ENCODE measurements around the gene NABP1.

NABP1 gene

DNA sequence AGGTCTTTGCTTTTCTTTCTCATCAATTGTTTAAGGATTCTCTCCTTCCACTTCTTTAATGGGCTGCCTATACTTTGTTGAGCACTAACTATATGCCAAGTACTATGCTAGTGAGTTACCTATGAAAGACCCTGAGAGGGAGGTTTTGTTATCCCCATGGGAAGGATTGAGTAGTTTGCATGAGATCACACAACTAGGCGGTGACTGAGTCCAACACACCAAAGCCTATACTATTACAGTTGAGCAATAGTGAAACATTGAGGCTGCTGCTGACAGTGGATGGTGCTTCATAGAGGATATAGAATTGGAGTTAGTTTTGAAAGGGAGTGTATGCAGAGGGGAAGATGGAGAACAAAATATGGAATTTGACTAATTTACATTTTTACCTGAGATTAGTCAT, 15.8 kb downstream of the NABP1 start:
- no peak overlapping the region for H3K4me2 ChIP-seq (ENCODE audit: insufficient read depth, low read length)
- no peak for ATAC-seq (ENCODE audit: insufficient read depth, low read depth)
- 0 out of 2 replicates have a peak, but pooled peaks cover 3% of the 10 kb centered on the region for H3K4me1 ChIP-seq (ENCODE audit: insufficient read depth, low read length)
- DNase-seq: no peak
- H2AFZ ChIP-seq (ENCODE audit: low read depth, low read length): no peak overlapping the region
- H3K27me3 ChIP-seq (ENCODE audit: insufficient read depth, low read length, poor library complexity): no peaks in the 10 kb centered on the region
- no peak overlapping the region for H3K27ac ChIP-seq (ENCODE audit: low read length)
- no peaks in the 10 kb centered on the region for H3K9me3 ChIP-seq (ENCODE audit: insufficient read depth, low read length, severe bottlenecking)
- no peaks in the 10 kb centered on the region for H3K79me2 ChIP-seq (ENCODE audit: insufficient read depth, low read length)
- 0 out of 2 replicates have a peak, but pooled peaks cover 6% of the 10 kb centered on the region for H4K20me1 ChIP-seq (ENCODE audit: insufficient read depth, low read length)
- H3K9ac ChIP-seq (ENCODE audit: low read depth, low read length): no peak overlapping the region
- TF ChIP-seq EZH2 (IDR thresholded peaks at IDR 0.05; ENCODE audit: borderline replicate concordance, low read depth, low read length, severe bottlenecking): no peak
- TF ChIP-seq, protein P1, sequence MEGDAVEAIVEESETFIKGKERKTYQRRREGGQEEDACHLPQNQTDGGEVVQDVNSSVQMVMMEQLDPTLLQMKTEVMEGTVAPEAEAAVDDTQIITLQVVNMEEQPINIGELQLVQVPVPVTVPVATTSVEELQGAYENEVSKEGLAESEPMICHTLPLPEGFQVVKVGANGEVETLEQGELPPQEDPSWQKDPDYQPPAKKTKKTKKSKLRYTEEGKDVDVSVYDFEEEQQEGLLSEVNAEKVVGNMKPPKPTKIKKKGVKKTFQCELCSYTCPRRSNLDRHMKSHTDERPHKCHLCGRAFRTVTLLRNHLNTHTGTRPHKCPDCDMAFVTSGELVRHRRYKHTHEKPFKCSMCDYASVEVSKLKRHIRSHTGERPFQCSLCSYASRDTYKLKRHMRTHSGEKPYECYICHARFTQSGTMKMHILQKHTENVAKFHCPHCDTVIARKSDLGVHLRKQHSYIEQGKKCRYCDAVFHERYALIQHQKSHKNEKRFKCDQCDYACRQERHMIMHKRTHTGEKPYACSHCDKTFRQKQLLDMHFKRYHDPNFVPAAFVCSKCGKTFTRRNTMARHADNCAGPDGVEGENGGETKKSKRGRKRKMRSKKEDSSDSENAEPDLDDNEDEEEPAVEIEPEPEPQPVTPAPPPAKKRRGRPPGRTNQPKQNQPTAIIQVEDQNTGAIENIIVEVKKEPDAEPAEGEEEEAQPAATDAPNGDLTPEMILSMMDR (IDR thresholded peaks at IDR 0.05; ENCODE audit: borderline replicate concordance, extremely low read depth, low read length, poor library complexity, severe bottlenecking): no peak
- H3K4me3 ChIP-seq (ENCODE audit: low read depth in 1 of 2, low read length in 2 of 2): no peak overlapping the region
- H3K36me3 ChIP-seq (ENCODE audit: insufficient read depth, low read length): no peaks in the 10 kb centered on the region

DNA sequence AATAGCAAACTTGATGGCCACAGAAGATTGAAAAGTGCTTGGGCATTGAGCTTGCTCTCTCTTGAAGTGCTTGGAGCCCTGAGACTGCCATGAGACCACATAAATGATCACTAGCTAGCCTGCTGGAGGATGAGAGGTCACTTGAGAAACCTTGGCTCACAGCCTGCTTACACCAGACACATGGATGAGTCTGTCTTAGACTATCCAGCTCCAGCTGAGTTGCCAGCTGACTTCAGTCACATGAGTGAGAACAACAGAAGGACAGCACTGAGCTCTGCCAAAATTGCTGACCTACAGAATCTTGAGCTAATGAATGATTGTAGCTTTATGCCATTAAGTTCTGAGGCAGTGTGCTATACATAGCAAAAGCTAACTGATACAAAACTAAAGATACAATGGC, 18.1 kb downstream of the NABP1 start:
- no peak overlapping the region for H2AFZ ChIP-seq (ENCODE audit: low read depth, low read length)
- no peak overlapping the region for H3K4me3 ChIP-seq (ENCODE audit: low read depth in 1 of 2, low read length in 2 of 2)
- no peak overlapping the region for H3K9ac ChIP-seq (ENCODE audit: low read depth, low read length)
- H3K27ac ChIP-seq (ENCODE audit: low read length): no peak overlapping the region
- no peaks in the 10 kb centered on the region for H3K9me3 ChIP-seq (ENCODE audit: insufficient read depth, low read length, severe bottlenecking)
- ATAC-seq (ENCODE audit: insufficient read depth, low read depth) (peak; percentile 13; the same call in 2 of the 3 replicates), DNase-seq (no peak)
- H4K20me1 ChIP-seq (ENCODE audit: insufficient read depth, low read length): 0 out of 2 replicates have a peak, but pooled peaks cover 6% of the 10 kb centered on the region
- peaks cover 2% of the 10 kb centered on the region for H3K27me3 ChIP-seq (ENCODE audit: insufficient read depth, low read length, poor library complexity)
- H3K79me2 ChIP-seq (ENCODE audit: insufficient read depth, low read length): no peaks in the 10 kb centered on the region
- H3K4me2 ChIP-seq (ENCODE audit: insufficient read depth, low read length): no peak overlapping the region
- H3K4me1 ChIP-seq (ENCODE audit: insufficient read depth, low read length): no peaks in the 10 kb centered on the region
- H3K36me3 ChIP-seq (ENCODE audit: insufficient read depth, low read length): no peaks in the 10 kb centered on the region
- TF ChIP-seq, protein P1 (IDR thresholded peaks at IDR 0.05; ENCODE audit: borderline replicate concordance, extremely low read depth, low read length, poor library complexity, severe bottlenecking): no peak
- TF ChIP-seq EZH2 (IDR thresholded peaks at IDR 0.05; ENCODE audit: borderline replicate concordance, low read depth, low read length, severe bottlenecking): no peak

DNA sequence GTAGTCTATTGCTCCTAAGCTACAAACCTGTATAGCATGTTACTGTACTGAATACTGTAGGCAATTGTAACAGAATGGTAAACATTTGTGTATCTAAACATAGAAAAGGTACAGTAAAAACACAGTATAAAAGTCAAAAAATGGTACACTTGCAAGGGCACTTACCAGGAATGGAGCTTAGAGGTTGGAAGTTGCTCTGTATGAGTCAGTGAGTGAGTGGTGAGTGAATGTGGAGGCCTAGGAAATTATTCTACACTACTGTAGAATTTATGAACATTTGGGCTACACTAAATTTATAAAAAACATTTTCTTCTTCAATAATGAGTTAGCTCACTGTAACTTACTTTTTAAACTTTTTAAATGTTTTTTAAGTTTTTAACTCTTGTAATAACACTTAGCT, 19.0 kb downstream of the NABP1 start:
- no peaks in the 10 kb centered on the region for H3K36me3 ChIP-seq (ENCODE audit: insufficient read depth, low read length)
- DNase-seq: no peak
- no peak overlapping the region for H3K9ac ChIP-seq (ENCODE audit: low read depth, low read length)
- H3K9me3 ChIP-seq (ENCODE audit: insufficient read depth, low read length, severe bottlenecking): no peaks in the 10 kb centered on the region
- no peaks in the 10 kb centered on the region for H3K4me1 ChIP-seq (ENCODE audit: insufficient read depth, low read length)
- H4K20me1 ChIP-seq (ENCODE audit: insufficient read depth, low read length): 0 out of 2 replicates have a peak, but pooled peaks cover 6% of the 10 kb centered on the region
- no peak overlapping the region for H3K4me2 ChIP-seq (ENCODE audit: insufficient read depth, low read length)
- ATAC-seq (ENCODE audit: insufficient read depth, low read depth): no peak
- no peak overlapping the region for H3K27ac ChIP-seq (ENCODE audit: low read length)
- no peak overlapping the region for H2AFZ ChIP-seq (ENCODE audit: low read depth, low read length)
- H3K27me3 ChIP-seq (ENCODE audit: insufficient read depth, low read length, poor library complexity): peaks cover 7% of the 10 kb centered on the region
- H3K79me2 ChIP-seq (ENCODE audit: insufficient read depth, low read length): no peaks in the 10 kb centered on the region
- H3K4me3 ChIP-seq (ENCODE audit: low read depth in 1 of 2, low read length in 2 of 2): no peak overlapping the region
- no peak for TF ChIP-seq EZH2 (IDR thresholded peaks at IDR 0.05; ENCODE audit: borderline replicate concordance, low read depth, low read length, severe bottlenecking)
- TF ChIP-seq, protein P1 (IDR thresholded peaks at IDR 0.05; ENCODE audit: borderline replicate concordance, extremely low read depth, low read length, poor library complexity, severe bottlenecking): no peak

DNA sequence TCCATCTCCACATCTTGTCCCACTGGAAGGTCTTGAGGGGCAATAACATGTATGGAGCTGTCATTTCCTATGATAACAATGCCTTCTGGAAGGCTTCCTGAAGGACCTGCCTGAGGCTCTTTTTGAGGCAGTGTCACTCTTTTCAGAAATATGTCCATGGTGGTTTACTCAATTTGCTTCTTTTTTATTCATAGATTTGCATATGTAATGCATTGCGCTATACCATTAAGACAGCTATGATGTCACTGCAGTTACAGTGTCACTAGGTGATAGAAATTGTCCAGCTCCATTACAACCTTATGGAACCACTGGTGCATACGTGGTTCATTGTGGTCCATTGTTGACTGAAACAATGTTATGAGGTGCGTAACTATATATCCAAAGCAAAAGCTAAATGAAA, 19.9 kb downstream of the NABP1 start:
- Histone ChIP-seq H3K27me3 (ENCODE audit: insufficient read depth, low read length, poor library complexity) (peaks cover 8% of the 10 kb centered on the region), H3K9ac (ENCODE audit: low read depth, low read length) (no peak overlapping the region), H2AFZ (ENCODE audit: low read depth, low read length) (no peak overlapping the region), H3K79me2 (ENCODE audit: insufficient read depth, low read length) (no peaks in the 10 kb centered on the region), H3K36me3 (ENCODE audit: insufficient read depth, low read length) (no peaks in the 10 kb centered on the region), H3K9me3 (ENCODE audit: insufficient read depth, low read length, severe bottlenecking) (no peaks in the 10 kb centered on the region), H3K4me3 (ENCODE audit: low read depth in 1 of 2, low read length in 2 of 2) (no peak overlapping the region), H3K4me2 (ENCODE audit: insufficient read depth, low read length) (no peak overlapping the region), H3K4me1 (ENCODE audit: insufficient read depth, low read length) (no peaks in the 10 kb centered on the region), H3K27ac (ENCODE audit: low read length) (no peak overlapping the region), H4K20me1 (ENCODE audit: insufficient read depth, low read length) (0 out of 2 replicates have a peak, but pooled peaks cover 6% of the 10 kb centered on the region)
- TF ChIP-seq EZH2 (IDR thresholded peaks at IDR 0.05; ENCODE audit: borderline replicate concordance, low read depth, low read length, severe bottlenecking): no peak
- ATAC-seq (ENCODE audit: insufficient read depth, low read depth) (no peak), DNase-seq (no peak)
